NB4 (cell line): Measurements from ENCODE around the gene TNFAIP2.

ENCODE experiments used
- MYC ChIP-seq: IDR thresholded peaks from 2 replicates; pipeline ENCODE4 v1.6.1; 2011; ENCODE audit warnings: low read depth, low read length
- POLR2A ChIP-seq: IDR thresholded peaks from 2 replicates; pipeline ENCODE4 v1.6.1; 2011; ENCODE audit warnings: mild to moderate bottlenecking; ENCODE audit not compliant: insufficient read length; ENCODE audit errors: extremely low read depth
- TF ChIP-seq, protein P1 (sequence below): IDR thresholded peaks from one replicate; pipeline ENCODE4 v1.5.1; 2012; ENCODE audit warnings: low read depth, low read length
- TF ChIP-seq, protein P2 (sequence below): IDR thresholded peaks from 2 replicates; pipeline ENCODE4 v1.6.1; 2011; ENCODE audit warnings: low read depth, low read length

DNA sequence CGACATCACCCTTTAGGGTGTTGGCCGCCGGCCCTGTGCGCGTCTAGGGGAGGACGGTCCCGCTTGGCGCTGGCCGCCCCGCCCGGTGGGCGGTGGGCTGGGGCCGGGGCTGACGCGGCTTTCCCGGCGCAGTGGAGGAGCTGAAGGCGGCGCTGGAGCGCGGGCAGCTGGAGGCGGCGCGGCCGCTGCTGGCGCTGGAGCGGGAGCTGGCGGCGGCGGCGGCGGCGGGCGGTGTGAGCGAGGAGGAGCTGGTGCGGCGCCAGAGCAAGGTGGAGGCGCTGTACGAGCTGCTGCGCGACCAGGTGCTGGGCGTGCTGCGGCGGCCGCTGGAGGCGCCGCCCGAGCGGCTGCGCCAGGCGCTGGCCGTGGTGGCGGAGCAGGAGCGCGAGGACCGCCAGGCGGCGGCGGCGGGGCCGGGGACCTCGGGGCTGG, 3.6 kb downstream of the TNFAIP2 start:
- TF ChIP-seq POLR2A (no peak), MYC (no peak)
- TF ChIP-seq, protein P1, sequence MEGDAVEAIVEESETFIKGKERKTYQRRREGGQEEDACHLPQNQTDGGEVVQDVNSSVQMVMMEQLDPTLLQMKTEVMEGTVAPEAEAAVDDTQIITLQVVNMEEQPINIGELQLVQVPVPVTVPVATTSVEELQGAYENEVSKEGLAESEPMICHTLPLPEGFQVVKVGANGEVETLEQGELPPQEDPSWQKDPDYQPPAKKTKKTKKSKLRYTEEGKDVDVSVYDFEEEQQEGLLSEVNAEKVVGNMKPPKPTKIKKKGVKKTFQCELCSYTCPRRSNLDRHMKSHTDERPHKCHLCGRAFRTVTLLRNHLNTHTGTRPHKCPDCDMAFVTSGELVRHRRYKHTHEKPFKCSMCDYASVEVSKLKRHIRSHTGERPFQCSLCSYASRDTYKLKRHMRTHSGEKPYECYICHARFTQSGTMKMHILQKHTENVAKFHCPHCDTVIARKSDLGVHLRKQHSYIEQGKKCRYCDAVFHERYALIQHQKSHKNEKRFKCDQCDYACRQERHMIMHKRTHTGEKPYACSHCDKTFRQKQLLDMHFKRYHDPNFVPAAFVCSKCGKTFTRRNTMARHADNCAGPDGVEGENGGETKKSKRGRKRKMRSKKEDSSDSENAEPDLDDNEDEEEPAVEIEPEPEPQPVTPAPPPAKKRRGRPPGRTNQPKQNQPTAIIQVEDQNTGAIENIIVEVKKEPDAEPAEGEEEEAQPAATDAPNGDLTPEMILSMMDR: no peak
- TF ChIP-seq, protein P2, sequence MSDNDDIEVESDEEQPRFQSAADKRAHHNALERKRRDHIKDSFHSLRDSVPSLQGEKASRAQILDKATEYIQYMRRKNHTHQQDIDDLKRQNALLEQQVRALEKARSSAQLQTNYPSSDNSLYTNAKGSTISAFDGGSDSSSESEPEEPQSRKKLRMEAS: no peak
